22Rv1 (cell line): ENCODE measurements around the gene FBXW8.

ENCODE experiments used
- H3K27ac ChIP-seq: fragments of 450-650 bp; 2 replicates; pipeline ENCODE4 v1.5.1; 2017
- CTCF ChIP-seq: fragments of 450-650 bp; IDR thresholded peaks from 2 replicates; pipeline ENCODE4 v1.5.1; 2017; ENCODE audit warnings: mild to moderate bottlenecking
- ZFX ChIP-seq: fragments of 450-650 bp; IDR thresholded peaks from 2 replicates; pipeline ENCODE4 v1.6.1; 2017; ENCODE audit warnings: antibody characterized with exemption, borderline replicate concordance

The FBXW8 gene

GRCh38 chr12:116870306-116870705 is 40.4 kb upstream of the FBXW8 start:
- H3K27ac ChIP-seq: no peak overlapping the region
- TF ChIP-seq ZFX (no peak), CTCF (no peak)

- no peak for TF ChIP-seq ZFX
- no peak for TF ChIP-seq CTCF
- no peak overlapping the region for H3K27ac ChIP-seq
These were observed 36.3 kb upstream of the FBXW8 start for GRCh38 chr12:116874324-116874995.

- TF ChIP-seq CTCF: no peak
- no peak for TF ChIP-seq ZFX
- H3K27ac ChIP-seq: no peak overlapping the region
These were observed 34.4 kb upstream of the FBXW8 start for GRCh38 chr12:116876151-116876869.

- TF ChIP-seq CTCF (no peak), ZFX (no peak)
These were observed 31.9 kb upstream of the FBXW8 start for GRCh38 chr12:116878567-116879508.

GRCh38 chr12:116879509-116880212 is 31.1 kb upstream of the FBXW8 start:
- TF ChIP-seq ZFX (no peak), CTCF (no peak)
- no peak overlapping the region for H3K27ac ChIP-seq

More at GRCh38 chr12:116878567-116879508, 31.9 kb upstream of the FBXW8 start:
- no peak overlapping the region for H3K27ac ChIP-seq

GRCh38 chr12:116880213-116880816 is 30.4 kb upstream of the FBXW8 start:
- no peak overlapping the region for H3K27ac ChIP-seq
- TF ChIP-seq CTCF (no peak), ZFX (no peak)
